GM12892 (cell line): ENCODE results near the gene CLTC.

Experiments used
- DNase-seq: peaks from one replicate; pipeline ENCODE4 v3.0.0; 2011; ENCODE audit not compliant: insufficient read length
- FAIRE-seq: peaks from 2 replicates; lab custom pipeline; 2011; peaks lifted over from hg19 to GRCh38; lab: Jason Lieb, UNC
- POLR2A ChIP-seq: IDR thresholded peaks from 2 replicates; pipeline ENCODE4 v1.6.1; 2011; ENCODE audit warnings: low read depth, low read length, control low read depth
- POLR2AphosphoS5 ChIP-seq: IDR thresholded peaks from 2 replicates; pipeline ENCODE4 v1.6.1; 2011; ENCODE audit warnings: low read depth, low read length, control low read depth
- TAF1 ChIP-seq: IDR thresholded peaks from 2 replicates; pipeline ENCODE4 v1.6.1; 2011; ENCODE audit warnings: low read depth, mild to moderate bottlenecking, control low read depth, low read length, borderline replicate concordance

CLTC gene

DNA sequence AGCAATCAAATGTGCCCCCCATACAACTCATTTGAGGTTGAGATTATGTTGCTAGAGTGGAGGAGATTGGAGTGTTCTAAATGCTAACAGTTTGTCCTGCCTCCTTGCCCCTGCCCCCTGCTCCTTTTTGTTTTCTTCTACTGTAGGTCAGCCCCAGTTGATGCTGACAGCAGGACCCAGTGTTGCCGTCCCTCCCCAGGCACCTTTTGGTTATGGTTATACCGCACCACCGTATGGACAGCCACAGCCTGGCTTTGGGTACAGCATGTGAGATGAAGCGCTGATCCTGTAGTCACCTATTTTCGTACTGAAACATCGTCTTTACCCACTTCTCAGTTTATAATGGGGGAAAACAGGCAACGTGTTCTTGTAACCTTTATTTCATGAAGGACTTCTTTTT, 73.9 kb downstream of the CLTC start:
- FAIRE-seq (no peak), DNase-seq (no peak)
- TF ChIP-seq TAF1 (no peak), POLR2AphosphoS5 (peak; percentile 42; the same call in 1 of the 2 replicates)

DNA sequence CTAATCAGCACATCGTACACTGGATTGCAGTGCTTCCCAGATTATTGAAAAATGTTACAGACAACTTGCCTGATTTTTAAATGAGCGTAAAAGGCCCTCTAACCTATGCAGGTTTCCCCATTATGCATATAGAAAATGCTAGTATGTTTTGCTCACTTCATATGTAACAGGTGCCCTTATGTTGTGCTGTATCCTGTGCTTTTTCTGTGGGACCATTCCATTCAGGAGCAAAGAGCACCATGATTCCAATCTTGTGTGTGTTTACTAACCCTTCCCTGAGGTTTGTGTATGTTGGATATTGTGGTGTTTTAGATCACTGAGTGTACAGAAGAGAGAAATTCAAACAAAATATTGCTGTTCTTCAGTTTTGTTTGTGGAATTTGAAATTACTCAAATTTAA, 74.6 kb downstream of the CLTC start:
- FAIRE-seq: no peak
- TF ChIP-seq POLR2A: no peak
- TF ChIP-seq TAF1: no peak
- no peak for TF ChIP-seq POLR2AphosphoS5
- no peak for DNase-seq

DNA sequence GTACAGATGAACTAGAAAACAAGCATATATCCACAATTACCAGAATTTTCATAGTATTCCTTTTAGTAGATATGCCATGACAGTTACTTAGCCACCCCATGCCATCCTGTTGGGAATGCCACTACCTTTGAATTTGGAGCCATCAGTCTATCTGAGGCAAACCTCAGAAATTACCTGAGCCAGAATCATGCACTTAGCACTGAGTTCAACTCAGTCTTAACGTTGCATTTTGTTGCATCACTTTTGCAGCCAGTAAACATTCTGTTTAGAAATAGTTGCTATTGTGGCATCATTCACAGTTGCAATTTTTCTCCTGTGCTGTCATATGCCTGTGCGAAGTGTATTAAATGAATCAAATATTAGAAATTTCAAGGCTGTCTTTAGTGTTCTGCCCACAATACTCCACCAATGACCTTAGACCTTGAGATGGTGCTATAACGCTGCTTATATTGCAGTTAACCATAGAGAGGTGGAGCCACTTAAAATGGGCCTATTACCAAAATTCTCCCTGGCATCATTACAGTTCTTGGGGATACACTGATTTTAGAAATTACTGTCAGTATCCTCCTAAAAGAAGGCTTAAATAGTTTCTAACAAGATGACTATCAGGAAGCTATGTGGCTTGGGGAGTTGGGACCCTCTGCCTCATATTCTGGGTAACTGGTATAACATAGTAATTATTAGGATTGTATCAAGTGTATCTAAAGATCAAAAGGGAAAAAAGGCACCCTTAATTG, 76.4 kb downstream of the CLTC start:
- FAIRE-seq (no peak), DNase-seq (no peak)
- TF ChIP-seq POLR2AphosphoS5 (no peak; the same call in 1 of the 2 replicates), TAF1 (no peak), POLR2A (no peak)

DNA sequence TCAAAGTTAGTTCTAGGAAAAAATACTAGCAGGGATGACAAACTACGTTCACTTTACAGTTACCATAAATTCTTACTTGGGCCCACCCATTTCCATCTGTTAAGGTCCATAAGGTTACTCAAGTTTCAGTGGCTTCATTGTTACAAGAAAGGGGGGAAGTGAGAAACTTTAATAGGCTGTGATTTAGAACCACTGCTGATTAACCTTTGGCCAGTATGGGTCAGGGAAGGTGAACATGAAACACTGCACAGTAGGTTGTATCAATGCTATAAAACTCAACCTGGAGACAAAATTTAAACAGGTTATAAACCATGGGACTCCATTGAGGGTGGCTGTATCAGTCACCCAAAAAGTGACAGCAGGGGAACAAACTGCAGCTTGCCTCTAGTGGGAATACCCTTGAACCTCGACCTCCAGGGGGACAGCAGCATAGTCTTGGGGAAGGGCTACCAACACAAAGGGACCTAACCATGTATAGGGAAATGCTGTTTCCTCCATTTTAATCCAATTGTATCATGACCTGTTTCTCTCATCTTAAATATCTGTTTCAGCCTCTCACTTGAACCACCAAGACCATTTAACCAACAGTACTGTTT, 77.1 kb downstream of the CLTC start:
- peak; percentile 12; the same call in 1 of the 2 replicates for TF ChIP-seq POLR2A
- TF ChIP-seq TAF1: no peak
- TF ChIP-seq POLR2AphosphoS5: peak; percentile 57; the same call in 1 of the 2 replicates
- no peak for FAIRE-seq
- DNase-seq: no peak

DNA sequence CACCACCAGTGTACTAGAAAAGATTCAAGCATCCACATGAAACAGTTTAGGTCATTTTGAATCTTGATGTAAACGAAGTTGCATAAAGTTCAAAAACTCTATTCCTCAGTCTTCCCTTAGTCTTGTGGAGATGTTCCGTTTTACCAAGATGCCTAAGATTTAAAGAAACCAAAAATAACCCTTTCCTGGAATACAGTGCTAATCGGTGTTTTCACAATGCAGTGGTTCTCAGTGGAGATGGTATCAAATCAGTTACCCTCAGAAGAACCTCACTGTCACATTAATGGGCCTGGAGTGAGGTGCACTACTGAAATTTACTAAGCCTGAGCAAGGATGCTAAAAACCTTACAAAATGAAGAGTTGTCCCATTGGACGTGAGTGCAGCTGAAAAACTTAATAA, 78.4 kb downstream of the CLTC start:
- TF ChIP-seq POLR2AphosphoS5 (no peak), TAF1 (no peak), POLR2A (no peak)
- FAIRE-seq: no peak
- no peak for DNase-seq

DNA sequence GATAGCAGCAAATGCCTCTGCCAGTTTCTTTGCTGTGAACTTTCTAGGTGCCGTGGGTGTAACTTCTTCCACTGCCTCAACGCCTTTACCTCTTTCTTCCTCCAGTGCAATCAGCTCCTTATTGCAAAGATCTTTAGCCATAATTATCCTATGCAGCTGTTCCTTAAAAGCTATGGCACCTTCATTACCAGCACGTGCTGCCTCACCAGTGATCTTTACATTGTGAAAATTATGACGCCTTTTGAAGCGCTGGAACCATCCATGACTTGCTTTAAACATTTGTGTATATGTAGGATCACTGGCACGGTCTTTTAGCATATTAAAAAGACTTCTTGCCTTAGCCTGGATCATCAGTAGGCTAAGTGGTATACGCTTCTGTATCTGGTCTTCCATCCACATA, 79.5 kb downstream of the CLTC start:
- FAIRE-seq (no peak), DNase-seq (no peak)
- TF ChIP-seq TAF1: no peak
- TF ChIP-seq POLR2A: no peak
- TF ChIP-seq POLR2AphosphoS5: 0 out of 2 replicates have a peak, but pooled peaks have one; percentile 9

DNA sequence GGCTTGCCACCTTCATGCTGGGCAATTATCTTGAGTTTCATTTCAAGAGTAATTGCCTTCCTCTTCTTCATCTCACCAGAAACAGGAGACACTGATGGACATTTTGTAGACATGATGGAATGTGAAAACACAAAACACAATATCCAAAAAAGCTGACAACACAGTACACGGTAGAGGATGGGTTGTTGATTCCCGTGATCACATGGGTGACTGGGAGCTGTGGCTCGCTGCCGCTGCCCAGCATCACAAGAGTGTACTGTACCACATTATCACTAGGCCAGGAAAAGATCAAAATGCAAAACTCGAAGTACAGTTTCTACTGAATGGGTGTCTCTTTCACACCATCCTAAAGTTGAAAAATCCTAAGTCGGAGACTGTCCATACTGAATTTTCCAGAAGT, 80.1 kb downstream of the CLTC start:
- FAIRE-seq (no peak), DNase-seq (no peak)
- TF ChIP-seq POLR2AphosphoS5: 0 out of 2 replicates have a peak, but pooled peaks have one; percentile 5
- TF ChIP-seq POLR2A: no peak

GRCh38 chr17:59702304-59702703, 82.6 kb downstream of the CLTC start:
- TF ChIP-seq TAF1 (no peak), POLR2AphosphoS5 (no peak), POLR2A (no peak)
- FAIRE-seq (no peak), DNase-seq (no peak)

GRCh38 chr17:59707149-59707970, 87.7 kb downstream of the CLTC start, which contains the start of the genes PTRH2 and VMP1:
Gene PTRH2 (minus strand): TSS chr17:59707430. CDS start chr17:59697978, 9,452 bp downstream.
Gene VMP1 (plus strand): TSS chr17:59707654. CDS start chr17:59731447, 23,793 bp downstream.
- DNase-seq (peak; percentile 88), FAIRE-seq (peak; percentile 93)
- TF ChIP-seq TAF1: peak; percentile 85
- TF ChIP-seq POLR2AphosphoS5: peak; percentile 98
- peak; percentile 98 for TF ChIP-seq POLR2A

- no peak for FAIRE-seq
These were observed 88.3 kb downstream of the CLTC start for GRCh38 chr17:59707971-59708430.

GRCh38 chr17:59711936-59712335, 92.2 kb downstream of the CLTC start:
- FAIRE-seq (no peak), DNase-seq (no peak)
- TF ChIP-seq POLR2A (no peak), POLR2AphosphoS5 (no peak), TAF1 (no peak)

More at GRCh38 chr17:59707971-59708430, 88.3 kb downstream of the CLTC start:
- no peak for DNase-seq
- TF ChIP-seq TAF1: no peak
- no peak for TF ChIP-seq POLR2AphosphoS5
- TF ChIP-seq POLR2A: no peak

GRCh38 chr17:59712862-59713261, 93.2 kb downstream of the CLTC start:
- DNase-seq: no peak
- no peak for FAIRE-seq
- TF ChIP-seq POLR2A (no peak), POLR2AphosphoS5 (no peak), TAF1 (no peak)
